Ovary (tissue), 9 donors: Measurements from ENCODE around the gene KRAS. TPM values are rescaled to one million over a fixed set of nuclear protein-coding genes. Genes with fewer than 3 reads are reported as not detected.

ENCODE experiments used
- DNase-seq, 5 donors: peaks; one replicate each; pipeline ENCODE4 v3.0.0-alpha.2; 2019 to 2020
- H3K27ac ChIP-seq, 2 donors: fragments of 200-600 bp; one replicate each; pipeline versions ENCODE4 v1.5.1 to v1.8.0; 2019 to 2022
- H3K27me3 ChIP-seq: fragments of 200-600 bp; one replicate; pipeline ENCODE4 v1.8.0; 2022
- H3K36me3 ChIP-seq: fragments of 200-600 bp; sonication (generic); one replicate; pipeline ENCODE4 v1.5.1; 2019
- H3K4me1 ChIP-seq: one replicate; pipeline ENCODE4 v1.8.1; 2013; ENCODE audit warnings: mild to moderate bottlenecking, moderate library complexity; ENCODE audit not compliant: insufficient read depth
- H3K4me3 ChIP-seq: fragments of 200-600 bp; sonication (generic); one replicate; pipeline ENCODE4 v1.5.1; 2017
- H3K9me3 ChIP-seq, 2 donors: fragments of 200-600 bp in 1 of 2; sonication (generic) in 1 of 2; one replicate each; pipeline versions ENCODE4 v1.5.1 to v1.8.1; 2013 to 2019; ENCODE audit warnings: mild to moderate bottlenecking in 1 of 2, moderate library complexity in 1 of 2
- EP300 ChIP-seq: sonication (generic); formaldehyde crosslinking; IDR thresholded peaks from one replicate; pipeline ENCODE4 v1.6.1; 2017; ENCODE audit warnings: antibody characterized with exemption
- POLR2A ChIP-seq: fragments of 450-650 bp; IDR thresholded peaks from one replicate; pipeline ENCODE4 v1.6.1; 2017; ENCODE audit warnings: antibody characterized with exemption, mild to moderate bottlenecking, moderate library complexity
- WGBS, 3 donors: extraction: QIAGEN DNeasy Blood & Tissue Kit in 1 of 3; methylation state at CpG; one replicate each; pipeline versions ENCODE4 v1.1.5 to v1.1.7; 2013 to 2017; 5-methylcytosine and 5-hydroxymethylcytosine counted together
- intact Hi-C, 4 donors: fragments of 100-400 bp; cut with DNase I; formaldehyde crosslinking; loops; one replicate each; pipeline versions ENCODE4 v1.11.0 to v1.15.1; 2022 to 2023
- polyA plus RNA-seq, 2 donors: library from polyadenylated mRNA; stranded (reverse); fragments of 200-250 nt in 1 of 2; fragments of 350-450 nt in 1 of 2; fragmentation: Illumina TruSeq in 1 of 2; extraction: RNeasy Lipid Tissue Mini Kit (QIAGEN cat#74804) in 1 of 2; gene quantifications; one replicate each; pipeline ENCODE4 v1.2.3, GENCODE V29; 2013 to 2014
- total RNA-seq, 7 donors: library from RNA; depleted of rRNA in 2 of 7; stranded (reverse); fragments of >200 nt in 2 of 7; fragmentation: NEBNext Ultra II Directional in 3 of 7; extraction: Animal tissue kit (Norgen Biotek cat#: 25700) in 3 of 7; gene quantifications; one replicate each; pipeline versions ENCODE4 v1.1.0 to v1.2.4, GENCODE V29; 2016 to 2023
- TF ChIP-seq, protein P1 (sequence below), 3 donors: fragments of 450-650 bp in 2 of 3; fragments of 200-600 bp in 1 of 3; IDR thresholded peaks; one replicate each; pipeline versions ENCODE4 v1.5.1 to v1.8.0; 2016 to 2022; ENCODE audit warnings: antibody characterized with exemption in 3 of 3, mild to moderate bottlenecking in 1 of 3
- donor health status: DM: no; HTN: no; CAD: no; lungs with moderate emphysema.
- donor health status: DM: no; HTN: no; CAD: no.
- donor health status: Bipolar disorder and iron deficiency.
- donor health status: DM: yes; HTN: yes; CAD: no.
- donor health status: DM: no; HTN: no; CAD: no.
- donor health status: DM: yes; HTN: yes; CAD: no.

Gene KRAS
- total and polyA plus RNA-seq, 9 donors, result 5.6 to 28.2 (median 15.4) TPM

DNA sequence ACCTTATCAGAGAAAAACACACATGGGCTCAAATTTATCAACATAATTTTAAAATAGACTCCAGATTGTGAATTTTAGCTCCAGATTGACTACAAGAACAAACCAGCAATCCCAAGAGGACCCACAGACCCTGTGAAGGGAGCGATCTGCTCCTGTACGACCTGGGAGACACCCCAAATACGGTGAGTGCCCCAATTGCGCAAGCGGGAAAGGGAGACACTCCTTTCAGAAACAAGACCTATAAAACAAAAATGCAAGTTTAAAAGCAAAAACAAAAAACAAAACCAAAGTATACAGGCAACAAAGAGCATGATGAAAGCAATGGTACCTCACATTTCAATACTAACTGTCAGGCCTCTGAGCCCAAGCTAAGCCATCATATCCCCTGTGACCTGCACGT, 87.9 kb downstream of the KRAS start:
- H3K36me3 ChIP-seq, result no peaks in the 10 kb centered on the region
- no peak for DNase-seq
- no peaks in the 10 kb centered on the region for H3K9me3 ChIP-seq
- 45 to 57% (median 48%) methylated on average over 6 of the region's 6 CpGs for WGBS, 3 donors
- H3K27ac ChIP-seq, result no peak overlapping the region
- intact Hi-C loops, result no loop called here
- no peak overlapping the region for H3K4me3 ChIP-seq
- no peak for TF ChIP-seq EP300
- TF ChIP-seq, protein P1, sequence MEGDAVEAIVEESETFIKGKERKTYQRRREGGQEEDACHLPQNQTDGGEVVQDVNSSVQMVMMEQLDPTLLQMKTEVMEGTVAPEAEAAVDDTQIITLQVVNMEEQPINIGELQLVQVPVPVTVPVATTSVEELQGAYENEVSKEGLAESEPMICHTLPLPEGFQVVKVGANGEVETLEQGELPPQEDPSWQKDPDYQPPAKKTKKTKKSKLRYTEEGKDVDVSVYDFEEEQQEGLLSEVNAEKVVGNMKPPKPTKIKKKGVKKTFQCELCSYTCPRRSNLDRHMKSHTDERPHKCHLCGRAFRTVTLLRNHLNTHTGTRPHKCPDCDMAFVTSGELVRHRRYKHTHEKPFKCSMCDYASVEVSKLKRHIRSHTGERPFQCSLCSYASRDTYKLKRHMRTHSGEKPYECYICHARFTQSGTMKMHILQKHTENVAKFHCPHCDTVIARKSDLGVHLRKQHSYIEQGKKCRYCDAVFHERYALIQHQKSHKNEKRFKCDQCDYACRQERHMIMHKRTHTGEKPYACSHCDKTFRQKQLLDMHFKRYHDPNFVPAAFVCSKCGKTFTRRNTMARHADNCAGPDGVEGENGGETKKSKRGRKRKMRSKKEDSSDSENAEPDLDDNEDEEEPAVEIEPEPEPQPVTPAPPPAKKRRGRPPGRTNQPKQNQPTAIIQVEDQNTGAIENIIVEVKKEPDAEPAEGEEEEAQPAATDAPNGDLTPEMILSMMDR (IDR thresholded peaks at IDR 0.05), result no peak
- TF ChIP-seq POLR2A, result no peak
- no peaks in the 10 kb centered on the region for H3K27me3 ChIP-seq
- no peaks in the 10 kb centered on the region for H3K4me1 ChIP-seq

DNA sequence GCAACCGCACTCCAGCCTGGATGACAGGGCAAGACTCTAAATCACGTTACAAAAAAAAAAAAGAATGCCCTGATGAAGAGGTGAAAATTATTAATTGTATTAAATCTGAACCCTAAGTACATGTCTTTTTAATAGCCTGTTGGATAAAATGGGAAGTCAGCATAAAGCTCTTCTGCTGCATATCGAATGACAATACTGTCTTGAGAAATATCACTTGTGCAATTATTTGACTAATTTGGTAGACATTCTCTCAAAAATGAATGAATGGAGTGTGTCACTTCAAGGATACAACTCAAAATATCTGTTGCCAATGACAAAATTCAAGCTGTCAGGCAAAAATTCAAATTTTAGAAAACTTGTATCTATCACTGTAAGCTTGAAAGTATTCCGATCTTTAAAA, 94.7 kb downstream of the KRAS start:
- intact Hi-C loops, result no loop called here
- Histone ChIP-seq H3K36me3 (no peaks in the 10 kb centered on the region), H3K4me1 (no peaks in the 10 kb centered on the region), H3K27me3 (no peaks in the 10 kb centered on the region), H3K4me3 (no peak overlapping the region), H3K27ac (no peak overlapping the region), H3K9me3 (no peaks in the 10 kb centered on the region)
- TF ChIP-seq POLR2A, result no peak
- TF ChIP-seq, protein P1 (IDR thresholded peaks at IDR 0.05), result no peak
- no peak for TF ChIP-seq EP300
- no peak for DNase-seq
- 93 to 96% (median 94%) methylated on average over 4 of the region's 4 CpGs for WGBS, 3 donors

DNA sequence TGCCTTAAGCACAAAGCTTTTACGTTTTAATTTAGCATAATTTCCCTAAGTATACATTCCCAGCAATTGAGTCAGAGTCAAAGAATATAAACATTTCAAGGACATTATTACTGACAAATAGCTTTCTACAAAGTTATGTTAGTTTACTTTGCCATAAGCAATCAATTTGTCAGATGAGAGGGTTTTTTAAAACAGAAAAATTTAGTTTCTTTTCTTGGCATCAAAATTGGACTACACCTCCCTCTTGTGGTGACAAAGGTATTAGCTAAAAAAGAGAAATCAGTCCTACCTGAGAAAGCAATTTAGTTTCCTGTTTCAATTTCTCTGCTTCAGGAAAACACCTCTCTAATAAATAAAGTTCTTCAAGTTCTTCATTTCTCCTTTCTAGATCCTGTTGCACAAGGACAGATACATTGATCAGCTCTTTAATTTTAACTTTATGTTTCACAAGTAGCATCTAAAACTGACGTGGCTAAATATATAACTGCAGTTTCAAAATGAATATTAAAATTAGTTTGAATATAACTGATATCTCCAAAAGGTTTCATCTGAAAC, 95.6 kb downstream of the KRAS start:
- Histone ChIP-seq H3K9me3 (no peaks in the 10 kb centered on the region), H3K4me3 (no peak overlapping the region), H3K27ac (no peak overlapping the region), H3K4me1 (no peaks in the 10 kb centered on the region), H3K36me3 (no peaks in the 10 kb centered on the region), H3K27me3 (no peaks in the 10 kb centered on the region)
- no peak for DNase-seq
- intact Hi-C loops, result no loop called here
- TF ChIP-seq EP300 (no peak), POLR2A (no peak)
- TF ChIP-seq, protein P1 (IDR thresholded peaks at IDR 0.05), result peak in 2 of 3 donors; percentile 19 to 50
- WGBS, 3 donors, result 39 to 47% (median 40%) methylated on average over 2 of the region's 2 CpGs

Other genes with a start within 250 kb of the KRAS start
- gene DNAI7, start 55.8 kb downstream of the KRAS start, total RNA-seq, result 1 to 10 TPM; 1.3 to 9.5 (median 2.6) TPM
- under 1 TPM; 0.65 to 0.68 TPM for gene DNAI7, start 55.8 kb downstream of the KRAS start, polyA plus RNA-seq
- 10 to 100 TPM; 18.2 to 40.1 (median 27.1) TPM for gene ETFRF1, start 55.7 kb downstream of the KRAS start, total RNA-seq
- 10 to 100 TPM; 21.6 to 29.6 TPM for gene ETFRF1, start 55.7 kb downstream of the KRAS start, polyA plus RNA-seq